Erythroblast (primary cell): ENCODE measurements around the gene GRIPAP1.

Source experiments
- GATA1 ChIP-seq: IDR thresholded peaks from 2 replicates; pipeline ENCODE4 v1.6.1; 2011; ENCODE audit warnings: low read depth, mild to moderate bottlenecking, control low read depth, low read length, moderate library complexity
- POLR2A ChIP-seq: IDR thresholded peaks from 2 replicates; pipeline ENCODE4 v1.6.1; 2011; ENCODE audit warnings: mild to moderate bottlenecking, low read length

GRCh38 chrX:48989483-48989882, 12.6 kb downstream of the GRIPAP1 start:
- TF ChIP-seq POLR2A (no peak), GATA1 (no peak)
